HEK293 (cell line): ENCODE data around the gene RIPOR3.

ENCODE experiments used
- CTCF ChIA-PET: fragments of 350-600 bp; formaldehyde crosslinking; extraction: SDS; loops from one replicate; lab custom pipeline; 2021; ENCODE audit warnings: antibody characterized with exemption; lab: Yijun Ruan, JAX
- POLR2A ChIA-PET: fragments of 300-600 bp; formaldehyde crosslinking; extraction: SDS; loops from one replicate; lab custom pipeline; 2020; ENCODE audit warnings: antibody characterized with exemption, inconsistent platforms; lab: Yijun Ruan, JAX
- H3K27ac ChIP-seq: fragments of 200-500 bp; sonication (Bioruptor generic); 2 replicates; pipeline ENCODE4 v1.5.1; 2014; ENCODE audit warnings: low read depth, low read length, control low read depth, inconsistent platforms; ENCODE audit errors: extremely low read depth
- H3K36me3 ChIP-seq, 2 experiments: fragments of 200-500 bp in 1 of 2; sonication (Bioruptor generic) in 1 of 2; 1 replicate in 1 of 2; 2 replicates in 1 of 2; pipeline ENCODE4 v1.5.1; 2014 to 2017; ENCODE audit warnings: inconsistent platforms in 2 of 2, low read length in 2 of 2; ENCODE audit not compliant: control insufficient read depth in 2 of 2, insufficient read depth in 1 of 2
- H3K4me1 ChIP-seq: fragments of 200-500 bp; sonication (Bioruptor generic); 2 replicates; pipeline ENCODE4 v1.5.1; 2014; ENCODE audit warnings: mild to moderate bottlenecking, low read length, inconsistent platforms; ENCODE audit not compliant: control insufficient read depth, insufficient read depth
- H3K4me3 ChIP-seq: 2 replicates; pipeline ENCODE4 v1.5.1; 2011; ENCODE audit warnings: low read depth, mild to moderate bottlenecking, control low read depth, low read length, moderate library complexity
- H3K9me3 ChIP-seq: fragments of 200-500 bp; sonication (Bioruptor generic); 2 replicates; pipeline ENCODE4 v1.5.1; 2014; ENCODE audit warnings: low read depth, low read length, inconsistent platforms; ENCODE audit not compliant: control insufficient read depth, insufficient read depth
- EGR2 ChIP-seq: fragments of 450-650 bp; formaldehyde crosslinking; IDR thresholded peaks from 2 replicates; pipeline ENCODE4 v1.5.1; 2016; ENCODE audit warnings: low read depth, missing biosample characterization, missing genetic modification characterization
- KLF8 ChIP-seq: fragments of 450-650 bp; formaldehyde crosslinking; IDR thresholded peaks from 2 replicates; pipeline ENCODE4 v1.5.1; 2016; ENCODE audit warnings: missing biosample characterization, missing genetic modification characterization
- WT1 ChIP-seq: fragments of 450-650 bp; formaldehyde crosslinking; IDR thresholded peaks from 2 replicates; pipeline ENCODE4 v1.5.1; 2016; ENCODE audit warnings: missing biosample characterization, missing genetic modification characterization
- ZBTB44 ChIP-seq: fragments of 450-650 bp; IDR thresholded peaks from 2 replicates; pipeline ENCODE4 v1.5.1; 2018; ENCODE audit warnings: missing biosample characterization, mild to moderate bottlenecking, missing genetic modification characterization
- ZFHX2 ChIP-seq: fragments of 450-650 bp; formaldehyde crosslinking; conservative IDR thresholded peaks from 2 replicates; pipeline ENCODE4 v1.5.1; 2016; ENCODE audit warnings: missing biosample characterization, missing genetic modification characterization
- ZNF214 ChIP-seq: fragments of 450-650 bp; formaldehyde crosslinking; IDR thresholded peaks from 2 replicates; pipeline ENCODE4 v1.5.1; 2017; ENCODE audit warnings: missing biosample characterization, mild to moderate bottlenecking, missing genetic modification characterization, borderline replicate concordance
- ZNF362 ChIP-seq: fragments of 450-650 bp; formaldehyde crosslinking; IDR thresholded peaks from 2 replicates; pipeline ENCODE4 v1.5.1; 2016; ENCODE audit warnings: missing biosample characterization, missing genetic modification characterization
- ZNF529 ChIP-seq: fragments of 450-650 bp; formaldehyde crosslinking; IDR thresholded peaks from 2 replicates; pipeline ENCODE4 v1.5.1; 2017; ENCODE audit warnings: missing genetic modification characterization, missing biosample characterization; ENCODE audit not compliant: insufficient replicate concordance
- ZNF558 ChIP-seq: fragments of 450-650 bp; formaldehyde crosslinking; IDR thresholded peaks from 2 replicates; pipeline ENCODE4 v1.5.1; 2016; ENCODE audit warnings: missing biosample characterization, missing genetic modification characterization
- ZSCAN30 ChIP-seq: fragments of 450-650 bp; IDR thresholded peaks from 2 replicates; pipeline ENCODE4 v1.5.1; 2018; ENCODE audit warnings: missing biosample characterization, mild to moderate bottlenecking, missing genetic modification characterization, moderate library complexity
- TF ChIP-seq, protein P1 (sequence below): sonication (generic); formaldehyde crosslinking; IDR thresholded peaks from 2 replicates; pipeline ENCODE4 v1.8.1; 2022; ENCODE audit warnings: mild to moderate bottlenecking, moderate library complexity, missing genetic modification reagents
- TF ChIP-seq, protein P2 (sequence below): fragments of 450-650 bp; formaldehyde crosslinking; IDR thresholded peaks from 2 replicates; pipeline ENCODE4 v1.5.1; 2017; ENCODE audit warnings: missing biosample characterization, missing genetic modification characterization
- TF ChIP-seq, protein P3 (sequence below): fragments of 450-650 bp; formaldehyde crosslinking; IDR thresholded peaks from 2 replicates; pipeline ENCODE4 v1.5.1; 2017; ENCODE audit warnings: missing biosample characterization, missing genetic modification characterization
- TF ChIP-seq, protein P4 (sequence below): fragments of 450-650 bp; formaldehyde crosslinking; IDR thresholded peaks from 2 replicates; pipeline ENCODE4 v1.5.1; 2016; ENCODE audit warnings: missing biosample characterization, missing genetic modification characterization, borderline replicate concordance
- TF ChIP-seq, protein P5 (sequence below): fragments of 450-650 bp; formaldehyde crosslinking; IDR thresholded peaks from 2 replicates; pipeline ENCODE4 v1.5.1; 2016; ENCODE audit warnings: missing biosample characterization, missing genetic modification characterization

Gene RIPOR3

GRCh38 chr20:50658804-50659380 lies 32.5 kb downstream of the RIPOR3 start (continued):
- TF ChIP-seq, protein P1, sequence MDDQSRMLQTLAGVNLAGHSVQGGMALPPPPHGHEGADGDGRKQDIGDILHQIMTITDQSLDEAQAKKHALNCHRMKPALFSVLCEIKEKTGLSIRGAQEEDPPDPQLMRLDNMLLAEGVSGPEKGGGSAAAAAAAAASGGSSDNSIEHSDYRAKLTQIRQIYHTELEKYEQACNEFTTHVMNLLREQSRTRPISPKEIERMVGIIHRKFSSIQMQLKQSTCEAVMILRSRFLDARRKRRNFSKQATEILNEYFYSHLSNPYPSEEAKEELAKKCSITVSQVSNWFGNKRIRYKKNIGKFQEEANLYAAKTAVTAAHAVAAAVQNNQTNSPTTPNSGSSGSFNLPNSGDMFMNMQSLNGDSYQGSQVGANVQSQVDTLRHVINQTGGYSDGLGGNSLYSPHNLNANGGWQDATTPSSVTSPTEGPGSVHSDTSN (CRISPR knock-in tag), result no peak
- TF ChIP-seq, protein P2, sequence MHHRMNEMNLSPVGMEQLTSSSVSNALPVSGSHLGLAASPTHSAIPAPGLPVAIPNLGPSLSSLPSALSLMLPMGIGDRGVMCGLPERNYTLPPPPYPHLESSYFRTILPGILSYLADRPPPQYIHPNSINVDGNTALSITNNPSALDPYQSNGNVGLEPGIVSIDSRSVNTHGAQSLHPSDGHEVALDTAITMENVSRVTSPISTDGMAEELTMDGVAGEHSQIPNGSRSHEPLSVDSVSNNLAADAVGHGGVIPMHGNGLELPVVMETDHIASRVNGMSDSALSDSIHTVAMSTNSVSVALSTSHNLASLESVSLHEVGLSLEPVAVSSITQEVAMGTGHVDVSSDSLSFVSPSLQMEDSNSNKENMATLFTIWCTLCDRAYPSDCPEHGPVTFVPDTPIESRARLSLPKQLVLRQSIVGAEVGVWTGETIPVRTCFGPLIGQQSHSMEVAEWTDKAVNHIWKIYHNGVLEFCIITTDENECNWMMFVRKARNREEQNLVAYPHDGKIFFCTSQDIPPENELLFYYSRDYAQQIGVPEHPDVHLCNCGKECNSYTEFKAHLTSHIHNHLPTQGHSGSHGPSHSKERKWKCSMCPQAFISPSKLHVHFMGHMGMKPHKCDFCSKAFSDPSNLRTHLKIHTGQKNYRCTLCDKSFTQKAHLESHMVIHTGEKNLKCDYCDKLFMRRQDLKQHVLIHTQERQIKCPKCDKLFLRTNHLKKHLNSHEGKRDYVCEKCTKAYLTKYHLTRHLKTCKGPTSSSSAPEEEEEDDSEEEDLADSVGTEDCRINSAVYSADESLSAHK, result no peak
- TF ChIP-seq ZNF362 (tag by site-specific recombination) (no peak), ZNF558 (tag by site-specific recombination) (no peak), ZNF529 (tag by site-specific recombination) (no peak), KLF8 (no peak), WT1 (tag by site-specific recombination) (no peak), ZBTB44 (no peak), ZNF214 (tag by site-specific recombination) (no peak)
- TF ChIP-seq, all 188 proteins: peak for 0

GRCh38 chr20:50655311-50655880 lies 35.9 kb downstream of the RIPOR3 start:
- CTCF ChIA-PET, result interaction anchor here (0.9 to 1.6 kb wide), 2 partner anchors 8 to 30 kb away, joined by 3 to 6 read pairs; no protein-coding TSS in a partner anchor
- POLR2A ChIA-PET, result no interaction called here
- Histone ChIP-seq H3K4me3 (no peak overlapping the region), H3K4me1 (no peaks in the 10 kb centered on the region), H3K27ac (no peak overlapping the region), H3K9me3 (no peaks in the 10 kb centered on the region), H3K36me3 (no peaks in the 10 kb centered on the region)
- TF ChIP-seq ZFHX2 (tag by site-specific recombination) (peak; percentile 43), ZSCAN30 (tag by site-specific recombination) (no peak), EGR2 (tag by site-specific recombination) (0 out of 2 replicates have a peak, but pooled peaks have one; percentile 47)
- TF ChIP-seq, protein P3, sequence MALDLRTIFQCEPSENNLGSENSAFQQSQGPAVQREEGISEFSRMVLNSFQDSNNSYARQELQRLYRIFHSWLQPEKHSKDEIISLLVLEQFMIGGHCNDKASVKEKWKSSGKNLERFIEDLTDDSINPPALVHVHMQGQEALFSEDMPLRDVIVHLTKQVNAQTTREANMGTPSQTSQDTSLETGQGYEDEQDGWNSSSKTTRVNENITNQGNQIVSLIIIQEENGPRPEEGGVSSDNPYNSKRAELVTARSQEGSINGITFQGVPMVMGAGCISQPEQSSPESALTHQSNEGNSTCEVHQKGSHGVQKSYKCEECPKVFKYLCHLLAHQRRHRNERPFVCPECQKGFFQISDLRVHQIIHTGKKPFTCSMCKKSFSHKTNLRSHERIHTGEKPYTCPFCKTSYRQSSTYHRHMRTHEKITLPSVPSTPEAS, result peak; percentile 84

DNA sequence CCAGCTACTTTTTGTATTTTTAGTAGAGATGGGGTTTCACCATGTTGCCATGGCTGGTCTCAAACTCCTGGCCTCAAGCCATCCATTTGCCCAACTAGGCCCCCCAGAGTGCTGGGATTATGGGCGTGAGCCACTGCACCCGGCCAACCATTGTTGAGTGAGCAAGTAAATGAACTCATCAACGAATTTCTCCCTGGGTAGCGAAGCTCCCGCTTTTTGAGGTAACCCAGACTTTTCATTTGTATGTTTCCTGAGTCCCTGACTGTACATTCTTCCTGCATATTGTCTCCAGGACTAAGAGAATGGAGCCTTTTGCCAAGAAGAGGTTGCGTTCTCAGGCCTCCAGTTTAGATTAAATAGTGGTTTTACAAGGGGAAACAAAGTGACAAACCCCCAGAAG lies 36.4 kb downstream of the RIPOR3 start:
- POLR2A ChIA-PET, result no interaction called here
- no peak overlapping the region for H3K27ac ChIP-seq
- no peaks in the 10 kb centered on the region for H3K9me3 ChIP-seq
- no peaks in the 10 kb centered on the region for H3K4me1 ChIP-seq
- no peak overlapping the region for H3K4me3 ChIP-seq
- H3K36me3 ChIP-seq, result no peaks in the 10 kb centered on the region
- CTCF ChIA-PET, result interaction anchor here (0.9 to 1.6 kb wide), 3 partner anchors 9 to 95 kb away, joined by 3 to 6 read pairs (median 4); no protein-coding TSS in a partner anchor
- TF ChIP-seq, protein P4, sequence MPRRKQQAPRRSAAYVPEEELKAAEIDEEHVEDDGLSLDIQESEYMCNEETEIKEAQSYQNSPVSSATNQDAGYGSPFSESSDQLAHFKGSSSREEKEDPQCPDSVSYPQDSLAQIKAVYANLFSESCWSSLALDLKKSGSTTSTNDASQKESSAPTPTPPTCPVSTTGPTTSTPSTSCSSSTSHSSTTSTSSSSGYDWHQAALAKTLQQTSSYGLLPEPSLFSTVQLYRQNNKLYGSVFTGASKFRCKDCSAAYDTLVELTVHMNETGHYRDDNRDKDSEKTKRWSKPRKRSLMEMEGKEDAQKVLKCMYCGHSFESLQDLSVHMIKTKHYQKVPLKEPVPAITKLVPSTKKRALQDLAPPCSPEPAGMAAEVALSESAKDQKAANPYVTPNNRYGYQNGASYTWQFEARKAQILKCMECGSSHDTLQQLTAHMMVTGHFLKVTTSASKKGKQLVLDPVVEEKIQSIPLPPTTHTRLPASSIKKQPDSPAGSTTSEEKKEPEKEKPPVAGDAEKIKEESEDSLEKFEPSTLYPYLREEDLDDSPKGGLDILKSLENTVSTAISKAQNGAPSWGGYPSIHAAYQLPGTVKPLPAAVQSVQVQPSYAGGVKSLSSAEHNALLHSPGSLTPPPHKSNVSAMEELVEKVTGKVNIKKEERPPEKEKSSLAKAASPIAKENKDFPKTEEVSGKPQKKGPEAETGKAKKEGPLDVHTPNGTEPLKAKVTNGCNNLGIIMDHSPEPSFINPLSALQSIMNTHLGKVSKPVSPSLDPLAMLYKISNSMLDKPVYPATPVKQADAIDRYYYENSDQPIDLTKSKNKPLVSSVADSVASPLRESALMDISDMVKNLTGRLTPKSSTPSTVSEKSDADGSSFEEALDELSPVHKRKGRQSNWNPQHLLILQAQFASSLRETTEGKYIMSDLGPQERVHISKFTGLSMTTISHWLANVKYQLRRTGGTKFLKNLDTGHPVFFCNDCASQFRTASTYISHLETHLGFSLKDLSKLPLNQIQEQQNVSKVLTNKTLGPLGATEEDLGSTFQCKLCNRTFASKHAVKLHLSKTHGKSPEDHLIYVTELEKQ, result no peak
- TF ChIP-seq, protein P5, sequence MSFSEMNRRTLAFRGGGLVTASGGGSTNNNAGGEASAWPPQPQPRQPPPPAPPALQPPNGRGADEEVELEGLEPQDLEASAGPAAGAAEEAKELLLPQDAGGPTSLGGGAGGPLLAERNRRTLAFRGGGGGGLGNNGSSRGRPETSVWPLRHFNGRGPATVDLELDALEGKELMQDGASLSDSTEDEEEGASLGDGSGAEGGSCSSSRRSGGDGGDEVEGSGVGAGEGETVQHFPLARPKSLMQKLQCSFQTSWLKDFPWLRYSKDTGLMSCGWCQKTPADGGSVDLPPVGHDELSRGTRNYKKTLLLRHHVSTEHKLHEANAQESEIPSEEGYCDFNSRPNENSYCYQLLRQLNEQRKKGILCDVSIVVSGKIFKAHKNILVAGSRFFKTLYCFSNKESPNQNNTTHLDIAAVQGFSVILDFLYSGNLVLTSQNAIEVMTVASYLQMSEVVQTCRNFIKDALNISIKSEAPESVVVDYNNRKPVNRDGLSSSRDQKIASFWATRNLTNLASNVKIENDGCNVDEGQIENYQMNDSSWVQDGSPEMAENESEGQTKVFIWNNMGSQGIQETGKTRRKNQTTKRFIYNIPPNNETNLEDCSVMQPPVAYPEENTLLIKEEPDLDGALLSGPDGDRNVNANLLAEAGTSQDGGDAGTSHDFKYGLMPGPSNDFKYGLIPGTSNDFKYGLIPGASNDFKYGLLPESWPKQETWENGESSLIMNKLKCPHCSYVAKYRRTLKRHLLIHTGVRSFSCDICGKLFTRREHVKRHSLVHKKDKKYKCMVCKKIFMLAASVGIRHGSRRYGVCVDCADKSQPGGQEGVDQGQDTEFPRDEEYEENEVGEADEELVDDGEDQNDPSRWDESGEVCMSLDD (tag by site-specific recombination), result no peak
